ENCODE data around the gene MAK. TPM values are rescaled to one million over a fixed set of nuclear protein-coding genes. Genes with fewer than 3 reads are reported as not detected.

The MAK gene
- total RNA-seq, 1 experiment from 2014 or later, result 0.22 TPM

- TF ChIP-seq TCF7L2 (IDR thresholded peaks at IDR 0.05; ENCODE audit: borderline replicate concordance, extremely low read depth, insufficient read depth, insufficient read length), result no peak
- no peak for TF ChIP-seq EGR1 (IDR thresholded peaks at IDR 0.05; ENCODE audit: low read depth)
- TF ChIP-seq CBX3 (IDR thresholded peaks at IDR 0.05; ENCODE audit: low read depth), result no peak
- TF ChIP-seq EZH2 (IDR thresholded peaks at IDR 0.05), result no peak
Measured at GRCh38 chr6:10831609-10832008, 6.7 kb downstream of the MAK start (continued).

GRCh38 chr6:10824819-10825218 is 13.5 kb downstream of the MAK start:
- CTCF ChIA-PET, result no interaction called here
- Histone ChIP-seq H4K20me1 (ENCODE audit: insufficient read depth) (no peaks in the 10 kb centered on the region), H3K79me2 (ENCODE audit: insufficient read depth, low read length) (no peaks in the 10 kb centered on the region), H3K27me3 (ENCODE audit: insufficient read depth, low read length) (no peaks in the 10 kb centered on the region), H3K4me1 (ENCODE audit: control insufficient read depth in 1 of 2, insufficient read depth in 2 of 2, low read length in 2 of 2) (no peaks in the 10 kb centered on the region), H2AFZ (ENCODE audit: low read depth, low read length, poor library complexity, severe bottlenecking) (no peak overlapping the region), H3K9me3 (ENCODE audit: control insufficient read depth in 1 of 2, insufficient read depth in 1 of 2, low read depth in 1 of 2, low read length in 2 of 2) (no peaks in the 10 kb centered on the region), H3K9me2 (ENCODE audit: insufficient read depth) (no peaks in the 10 kb centered on the region), H3K4me2 (ENCODE audit: low read length) (no peak overlapping the region), H3K27ac (ENCODE audit: low read depth, low read length) (no peak overlapping the region), H3K4me3 (replicated peaks in 1 of 2; ENCODE audit: low read depth in 1 of 2, low read length in 2 of 2) (no peak overlapping the region), H3K36me3 (ENCODE audit: control insufficient read depth in 1 of 2, insufficient read depth in 2 of 2, low read length in 2 of 2) (no peaks in the 10 kb centered on the region), H3K9ac (ENCODE audit: low read length) (no peak overlapping the region)
- BruUV-seq (replicated peaks), result no TSS peak
- DNase-seq (ENCODE audit: low read depth, low spot score), result no peak
- TF ChIP-seq MAX (IDR thresholded peaks at IDR 0.05), result no peak
- TF ChIP-seq SRF (IDR thresholded peaks at IDR 0.05; ENCODE audit: low read depth), result no peak
- TF ChIP-seq EZH2phosphoT487 (IDR thresholded peaks at IDR 0.05; ENCODE audit: borderline replicate concordance), result no peak
- TF ChIP-seq YY1 (IDR thresholded peaks at IDR 0.05; ENCODE audit: extremely low read depth, insufficient replicate concordance, low read depth, low read length), result no peak
- no peak for TF ChIP-seq SP1 (IDR thresholded peaks at IDR 0.05; ENCODE audit: low read depth)
- TF ChIP-seq ZBTB33 (IDR thresholded peaks at IDR 0.05; ENCODE audit: extremely low read depth, insufficient replicate concordance, low read length), result no peak
- TF ChIP-seq, protein P1, sequence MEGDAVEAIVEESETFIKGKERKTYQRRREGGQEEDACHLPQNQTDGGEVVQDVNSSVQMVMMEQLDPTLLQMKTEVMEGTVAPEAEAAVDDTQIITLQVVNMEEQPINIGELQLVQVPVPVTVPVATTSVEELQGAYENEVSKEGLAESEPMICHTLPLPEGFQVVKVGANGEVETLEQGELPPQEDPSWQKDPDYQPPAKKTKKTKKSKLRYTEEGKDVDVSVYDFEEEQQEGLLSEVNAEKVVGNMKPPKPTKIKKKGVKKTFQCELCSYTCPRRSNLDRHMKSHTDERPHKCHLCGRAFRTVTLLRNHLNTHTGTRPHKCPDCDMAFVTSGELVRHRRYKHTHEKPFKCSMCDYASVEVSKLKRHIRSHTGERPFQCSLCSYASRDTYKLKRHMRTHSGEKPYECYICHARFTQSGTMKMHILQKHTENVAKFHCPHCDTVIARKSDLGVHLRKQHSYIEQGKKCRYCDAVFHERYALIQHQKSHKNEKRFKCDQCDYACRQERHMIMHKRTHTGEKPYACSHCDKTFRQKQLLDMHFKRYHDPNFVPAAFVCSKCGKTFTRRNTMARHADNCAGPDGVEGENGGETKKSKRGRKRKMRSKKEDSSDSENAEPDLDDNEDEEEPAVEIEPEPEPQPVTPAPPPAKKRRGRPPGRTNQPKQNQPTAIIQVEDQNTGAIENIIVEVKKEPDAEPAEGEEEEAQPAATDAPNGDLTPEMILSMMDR (IDR thresholded peaks at IDR 0.05 in 2 of 3, conservative IDR thresholded peaks at IDR 0.05 in 1 of 3; ENCODE audit: borderline replicate concordance in 1 of 3, insufficient read depth in 1 of 3, low read depth in 2 of 3, low read length in 2 of 3), result no peak
- TF ChIP-seq POLR2A (IDR thresholded peaks at IDR 0.05; ENCODE audit: borderline replicate concordance, extremely low read depth, insufficient read depth, insufficient read length), result no peak
- no peak for TF ChIP-seq FOSL1 (IDR thresholded peaks at IDR 0.05; ENCODE audit: low read depth)
- TF ChIP-seq POLR2AphosphoS5 (IDR thresholded peaks at IDR 0.05; ENCODE audit: low read depth, low read length), result no peak
- no peak for TF ChIP-seq CEBPB (IDR thresholded peaks at IDR 0.05; ENCODE audit: low read depth)
- TF ChIP-seq ATF3 (IDR thresholded peaks at IDR 0.05), result no peak
- TF ChIP-seq SIN3A (IDR thresholded peaks at IDR 0.05; ENCODE audit: low read depth), result no peak
- TF ChIP-seq, protein P2, sequence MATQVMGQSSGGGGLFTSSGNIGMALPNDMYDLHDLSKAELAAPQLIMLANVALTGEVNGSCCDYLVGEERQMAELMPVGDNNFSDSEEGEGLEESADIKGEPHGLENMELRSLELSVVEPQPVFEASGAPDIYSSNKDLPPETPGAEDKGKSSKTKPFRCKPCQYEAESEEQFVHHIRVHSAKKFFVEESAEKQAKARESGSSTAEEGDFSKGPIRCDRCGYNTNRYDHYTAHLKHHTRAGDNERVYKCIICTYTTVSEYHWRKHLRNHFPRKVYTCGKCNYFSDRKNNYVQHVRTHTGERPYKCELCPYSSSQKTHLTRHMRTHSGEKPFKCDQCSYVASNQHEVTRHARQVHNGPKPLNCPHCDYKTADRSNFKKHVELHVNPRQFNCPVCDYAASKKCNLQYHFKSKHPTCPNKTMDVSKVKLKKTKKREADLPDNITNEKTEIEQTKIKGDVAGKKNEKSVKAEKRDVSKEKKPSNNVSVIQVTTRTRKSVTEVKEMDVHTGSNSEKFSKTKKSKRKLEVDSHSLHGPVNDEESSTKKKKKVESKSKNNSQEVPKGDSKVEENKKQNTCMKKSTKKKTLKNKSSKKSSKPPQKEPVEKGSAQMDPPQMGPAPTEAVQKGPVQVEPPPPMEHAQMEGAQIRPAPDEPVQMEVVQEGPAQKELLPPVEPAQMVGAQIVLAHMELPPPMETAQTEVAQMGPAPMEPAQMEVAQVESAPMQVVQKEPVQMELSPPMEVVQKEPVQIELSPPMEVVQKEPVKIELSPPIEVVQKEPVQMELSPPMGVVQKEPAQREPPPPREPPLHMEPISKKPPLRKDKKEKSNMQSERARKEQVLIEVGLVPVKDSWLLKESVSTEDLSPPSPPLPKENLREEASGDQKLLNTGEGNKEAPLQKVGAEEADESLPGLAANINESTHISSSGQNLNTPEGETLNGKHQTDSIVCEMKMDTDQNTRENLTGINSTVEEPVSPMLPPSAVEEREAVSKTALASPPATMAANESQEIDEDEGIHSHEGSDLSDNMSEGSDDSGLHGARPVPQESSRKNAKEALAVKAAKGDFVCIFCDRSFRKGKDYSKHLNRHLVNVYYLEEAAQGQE (IDR thresholded peaks at IDR 0.05; ENCODE audit: low read depth), result no peak
- TF ChIP-seq TCF7L2 (IDR thresholded peaks at IDR 0.05; ENCODE audit: borderline replicate concordance, extremely low read depth, insufficient read depth, insufficient read length), result no peak
- TF ChIP-seq ZFX (IDR thresholded peaks at IDR 0.05), result no peak
- ATAC-seq, result no peak
- POLR2A ChIA-PET, result no interaction called here
- intact Hi-C loops (cut with micrococcal nuclease), result no loop called here
- RAD21 ChIA-PET (ENCODE audit: low non-redundant PET in 1 of 2, low total read pairs in 2 of 2, uncharacterized antibody in 2 of 2, unreplicated experiment in 2 of 2), result no interaction called here
